ENCODE measurements around the gene TSC1. TPM values are rescaled to one million over a fixed set of nuclear protein-coding genes. Genes with fewer than 3 reads are reported as not detected.

TSC1 gene
- polyA plus RNA-seq, 2 of the 4 experiments (the other 2 are of a cell fraction) = 15.2 to 37.9 TPM

GRCh38 chr9:132888151-132888550 is 56.3 kb downstream of the TSC1 start:
- H3K4me3 ChIP-seq = no peak overlapping the region
- H3K9me3 ChIP-seq = no peaks in the 10 kb centered on the region
- no peak overlapping the region for H3K4me2 ChIP-seq
- CTCF ChIA-PET = interaction anchor here (1.0 to 13.9 kb wide), 2 partner anchors 14 to 47 kb away, joined by 3 to 145 read pairs; no protein-coding TSS in a partner anchor
- WGBS (ENCODE audit: missing lambda C conversion rate) = 80% methylated on average over 9 of the region's 18 CpGs
- no peaks in the 10 kb centered on the region for H3K4me1 ChIP-seq
- no peak for TF ChIP-seq GATA3 (IDR thresholded peaks at IDR 0.05; ENCODE audit: borderline replicate concordance)
- TF ChIP-seq FOSL2 (IDR thresholded peaks at IDR 0.05) = no peak
- no peak for TF ChIP-seq FOSL2 (CRISPR knock-in tag; IDR thresholded peaks at IDR 0.05)
- no peak for TF ChIP-seq CBX2 (IDR thresholded peaks at IDR 0.05; ENCODE audit: borderline replicate concordance, low read depth)
- TF ChIP-seq CTCF (IDR thresholded peaks at IDR 0.05) = no peak
- TF ChIP-seq HES2 (IDR thresholded peaks at IDR 0.05) = no peak
- no peak for TF ChIP-seq JUN (IDR thresholded peaks at IDR 0.05)
- DNase-seq (ENCODE audit: low read depth in 1 of 2, low spot score in 1 of 2) (no peak), ATAC-seq (peak in 1 of 2 experiments; percentile 10; a peak in 2 of 6 replicates), FAIRE-seq (no peak)
- H3K27ac ChIP-seq = no peak overlapping the region
- POLR2A ChIA-PET = no interaction called here

- WGBS (ENCODE audit: missing lambda C conversion rate) = 75% methylated on average over 16 of the region's 18 CpGs
- ChIA-PET POLR2A (no interaction called here), CTCF (interaction anchor here (1.0 to 13.9 kb wide), 2 partner anchors 14 to 48 kb away, joined by 3 to 145 read pairs; no protein-coding TSS in a partner anchor)
- H3K4me1 ChIP-seq = no peaks in the 10 kb centered on the region
- DNase-seq (ENCODE audit: low read depth in 1 of 2, low spot score in 1 of 2) (no peak), FAIRE-seq (no peak), ATAC-seq (peak; percentile 16 to 27; a peak in 3 of 6 replicates)
- no peak overlapping the region for H3K4me3 ChIP-seq
- TF ChIP-seq MAX (IDR thresholded peaks at IDR 0.05) (no peak), EP300 (IDR thresholded peaks at IDR 0.05) (no peak), CTCF (IDR thresholded peaks at IDR 0.05) (no peak), BHLHE40 (IDR thresholded peaks at IDR 0.05; ENCODE audit: low read depth, low read length) (no peak), SREBF2 (IDR thresholded peaks at IDR 0.05) (no peak), USF2 (IDR thresholded peaks at IDR 0.05) (no peak), SMC3 (IDR thresholded peaks at IDR 0.05) (no peak), CEBPB (IDR thresholded peaks at IDR 0.05) (no peak), FOSL2 (IDR thresholded peaks at IDR 0.05) (no peak), FOSL2 (CRISPR knock-in tag; IDR thresholded peaks at IDR 0.05) (no peak), HOXA7 (CRISPR knock-in tag; IDR thresholded peaks at IDR 0.05) (no peak), PHF8 (IDR thresholded peaks at IDR 0.05; ENCODE audit: borderline replicate concordance, low read depth) (no peak), ATOH8 (CRISPR knock-in tag; IDR thresholded peaks at IDR 0.05; ENCODE audit: low read depth) (no peak), ZC3H11A (IDR thresholded peaks at IDR 0.05) (no peak), E2F6 (IDR thresholded peaks at IDR 0.05; ENCODE audit: borderline replicate concordance, low read depth) (no peak), KDM5A (IDR thresholded peaks at IDR 0.05) (no peak), CBX2 (IDR thresholded peaks at IDR 0.05; ENCODE audit: borderline replicate concordance, low read depth) (no peak), HDAC2 (IDR thresholded peaks at IDR 0.05) (no peak), HES2 (IDR thresholded peaks at IDR 0.05) (no peak), TP53 (CRISPR knock-in tag; IDR thresholded peaks at IDR 0.05) (no peak)
- no peaks in the 10 kb centered on the region for H3K9me3 ChIP-seq
- no peak overlapping the region for H3K27ac ChIP-seq
- H3K4me2 ChIP-seq = no peak overlapping the region
Observed at GRCh38 chr9:132887181-132888120, 57.0 kb downstream of the TSC1 start.
